Psoas muscle (tissue), 8 donors: ENCODE measurements around the gene TM4SF1. TPM values are rescaled to one million over a fixed set of nuclear protein-coding genes. Genes with fewer than 3 reads are reported as not detected.

ENCODE experiments used
- ATAC-seq, 4 donors: fragments of 200-7000 bp; cut with Tn5 transposase; one replicate each; pipeline ENCODE4 v1.9.1; 2020; ENCODE audit warnings: moderate library complexity in 3 of 4, mild to moderate bottlenecking in 2 of 4
- DNase-seq, 2 donors: peaks; one replicate each; pipeline ENCODE4 v3.0.0-alpha.2; 2020
- H3K27ac ChIP-seq: fragments of 200-600 bp; one replicate; pipeline ENCODE4 v1.8.0; 2022
- H3K27me3 ChIP-seq, 3 donors: fragments of 200-600 bp in 1 of 3; one replicate each; pipeline versions ENCODE4 v1.6.1 to v1.8.0; 2013 to 2022; ENCODE audit warnings: low read length in 2 of 3, mild to moderate bottlenecking in 2 of 3, moderate library complexity in 1 of 3; ENCODE audit not compliant: insufficient read depth in 3 of 3
- H3K36me3 ChIP-seq, 2 donors: fragments of 200-600 bp in 1 of 2; one replicate each; pipeline versions ENCODE4 v1.6.1 to v1.8.0; 2013 to 2022; ENCODE audit warnings: low read depth in 1 of 2, mild to moderate bottlenecking in 1 of 2, moderate library complexity in 1 of 2; ENCODE audit not compliant: insufficient read depth in 1 of 2
- H3K4me1 ChIP-seq: fragments of 200-600 bp; one replicate; pipeline ENCODE4 v1.8.0; 2022
- H3K4me3 ChIP-seq: fragments of 200-600 bp; one replicate; pipeline ENCODE4 v1.8.0; 2022; ENCODE audit warnings: mild to moderate bottlenecking
- H3K9me3 ChIP-seq: fragments of 200-600 bp; one replicate; pipeline ENCODE4 v1.8.0; 2022
- CTCF ChIP-seq: fragments of 200-600 bp; IDR thresholded peaks from one replicate; pipeline ENCODE4 v1.8.0; 2022; ENCODE audit warnings: antibody characterized with exemption
- WGBS, 3 donors: extraction: QIAGEN DNeasy Blood & Tissue Kit; methylation state at CpG; one replicate each; pipeline versions ENCODE4 v1.1.6 to v1.1.7; 2013; 5-methylcytosine and 5-hydroxymethylcytosine counted together
- intact Hi-C, 2 donors: fragments of 100-400 bp; cut with DNase I; formaldehyde crosslinking; loops; one replicate each; pipeline versions ENCODE4 v1.11.0 to v1.14.2; 2022
- polyA plus RNA-seq, 3 donors: library from polyadenylated mRNA; stranded (reverse); fragments of 200-250 nt; gene quantifications; one replicate each; pipeline ENCODE4 v1.2.3, GENCODE V29; 2013
- total RNA-seq, 4 donors: library from RNA; stranded (reverse); fragmentation: NEBNext Ultra II Directional in 2 of 4; extraction: Animal tissue kit (Norgen Biotek cat#: 25700) in 2 of 4; gene quantifications; one replicate each; pipeline versions ENCODE4 v1.2.1 to v1.2.4, GENCODE V29; 2021 to 2023
- donor health status: healthy with polysubstance abuse.
- donor health status: DM: no; HTN: no; CAD: no; lungs with moderate emphysema.
- donor health status: Bipolar disorder and iron deficiency.
- donor health status: healthy.
- donor health status: DM: yes; HTN: yes; CAD: no.
- donor health status: DM: no; HTN: no; CAD: no.
- donor health status: DM: no; HTN: no; CAD: no.
- donor health status: DM: yes; HTN: yes; CAD: no.

Gene TM4SF1
- total and polyA plus RNA-seq, 7 donors, result 30.7 to 61.1 (median 49.4) TPM

- no peaks in the 10 kb centered on the region for H3K9me3 ChIP-seq
- H3K27ac ChIP-seq, result no peak overlapping the region
- 98 to 99% (median 98%) methylated on average over 2 of the region's 2 CpGs for WGBS, 3 donors
- ATAC-seq, result no peak
- no peak for TF ChIP-seq CTCF
- peaks cover 12% of the 10 kb centered on the region for H3K4me1 ChIP-seq
- no peaks in the 10 kb centered on the region for H3K36me3 ChIP-seq
- no peak overlapping the region for H3K4me3 ChIP-seq
- intact Hi-C loops, result no loop called here
- no peak for DNase-seq
- H3K27me3 ChIP-seq, result no peaks in the 10 kb centered on the region
Measured at GRCh38 chr3:149366031-149366430, 11.4 kb downstream of the TM4SF1 start.

- Histone ChIP-seq H3K9me3 (no peaks in the 10 kb centered on the region), H3K36me3 (no peaks in the 10 kb centered on the region), H3K27ac (no peak overlapping the region), H3K4me1 (peaks cover 12% of the 10 kb centered on the region), H3K27me3 (no peaks in the 10 kb centered on the region), H3K4me3 (no peak overlapping the region)
- no peak for DNase-seq
- intact Hi-C loops, result no loop called here
- no peak for ATAC-seq
- no peak for TF ChIP-seq CTCF
- WGBS, 3 donors, result 89 to 97% (median 93%) methylated on average over 2 of the region's 2 CpGs
Measured at GRCh38 chr3:149364624-149365023, 12.8 kb downstream of the TM4SF1 start.

GRCh38 chr3:149363053-149363452, 14.4 kb downstream of the TM4SF1 start:
- H3K27ac ChIP-seq, result no peak overlapping the region
- peaks cover 12% of the 10 kb centered on the region for H3K4me1 ChIP-seq
- no peak overlapping the region for H3K4me3 ChIP-seq
- H3K9me3 ChIP-seq, result no peaks in the 10 kb centered on the region
- intact Hi-C loops, result no loop called here
- no peaks in the 10 kb centered on the region for H3K36me3 ChIP-seq
- ATAC-seq (peak in 2 of 4 donors; percentile 31 to 66), DNase-seq (no peak)
- no peak for TF ChIP-seq CTCF
- no peaks in the 10 kb centered on the region for H3K27me3 ChIP-seq
- 10 to 32% (median 24%) methylated on average over 2 of the region's 2 CpGs for WGBS, 3 donors

- ATAC-seq, result no peak
- 28 to 33% (median 30%) methylated on average over 5 of the region's 5 CpGs for WGBS, 3 donors
Measured at GRCh38 chr3:149362366-149362765, 15.1 kb downstream of the TM4SF1 start.

More at GRCh38 chr3:149362366-149362765, 15.1 kb downstream of the TM4SF1 start:
- no peaks in the 10 kb centered on the region for H3K27me3 ChIP-seq
- no peak overlapping the region for H3K4me3 ChIP-seq
- no peaks in the 10 kb centered on the region for H3K9me3 ChIP-seq
- no peak for DNase-seq
- no peak overlapping the region for H3K27ac ChIP-seq
- intact Hi-C loops, result no loop called here
- no peaks in the 10 kb centered on the region for H3K36me3 ChIP-seq
- no peak for TF ChIP-seq CTCF
- peaks cover 8% of the 10 kb centered on the region for H3K4me1 ChIP-seq
